Measurements from ENCODE around the gene PDIA4.

DNA sequence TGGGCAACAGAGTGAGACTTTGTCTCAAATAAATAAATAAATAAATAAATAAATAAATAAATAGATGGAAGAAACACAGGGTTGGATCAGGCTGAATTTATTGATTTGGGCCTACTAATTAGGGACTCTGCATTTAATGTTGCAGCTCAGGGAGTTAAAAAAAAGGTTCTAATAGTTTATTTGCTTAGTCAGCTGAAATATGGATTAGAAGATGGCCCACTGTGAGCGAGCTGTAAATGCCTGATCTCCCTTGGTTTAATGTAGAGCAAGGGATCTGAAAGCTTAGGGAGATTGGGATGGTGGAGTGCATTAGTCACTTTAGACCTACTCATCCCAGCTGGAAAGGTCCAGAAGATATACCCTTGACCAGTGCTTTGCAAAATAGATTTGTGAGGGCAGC lies 25.1 kb upstream of the PDIA4 start:
- no peak for TF ChIP-seq POLR2A (IDR thresholded peaks at IDR 0.05)
- TF ChIP-seq, protein P1, sequence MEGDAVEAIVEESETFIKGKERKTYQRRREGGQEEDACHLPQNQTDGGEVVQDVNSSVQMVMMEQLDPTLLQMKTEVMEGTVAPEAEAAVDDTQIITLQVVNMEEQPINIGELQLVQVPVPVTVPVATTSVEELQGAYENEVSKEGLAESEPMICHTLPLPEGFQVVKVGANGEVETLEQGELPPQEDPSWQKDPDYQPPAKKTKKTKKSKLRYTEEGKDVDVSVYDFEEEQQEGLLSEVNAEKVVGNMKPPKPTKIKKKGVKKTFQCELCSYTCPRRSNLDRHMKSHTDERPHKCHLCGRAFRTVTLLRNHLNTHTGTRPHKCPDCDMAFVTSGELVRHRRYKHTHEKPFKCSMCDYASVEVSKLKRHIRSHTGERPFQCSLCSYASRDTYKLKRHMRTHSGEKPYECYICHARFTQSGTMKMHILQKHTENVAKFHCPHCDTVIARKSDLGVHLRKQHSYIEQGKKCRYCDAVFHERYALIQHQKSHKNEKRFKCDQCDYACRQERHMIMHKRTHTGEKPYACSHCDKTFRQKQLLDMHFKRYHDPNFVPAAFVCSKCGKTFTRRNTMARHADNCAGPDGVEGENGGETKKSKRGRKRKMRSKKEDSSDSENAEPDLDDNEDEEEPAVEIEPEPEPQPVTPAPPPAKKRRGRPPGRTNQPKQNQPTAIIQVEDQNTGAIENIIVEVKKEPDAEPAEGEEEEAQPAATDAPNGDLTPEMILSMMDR (IDR thresholded peaks at IDR 0.05) = no peak
